Measurements from ENCODE around the gene TBC1D8. TPM values are rescaled to one million over a fixed set of nuclear protein-coding genes. Genes with fewer than 3 reads are reported as not detected.

TBC1D8 gene
- total and polyA plus RNA-seq, 2 experiments from 2014 or later = 18.0 to 36.9 TPM

GRCh38 chr2:101161658-101162057 lies 10.5 kb upstream of the TBC1D8 start (continued):
- TF ChIP-seq REST (IDR thresholded peaks at IDR 0.05; ENCODE audit: unreplicated experiment) = no peak

GRCh38 chr2:101160454-101160853 lies 9.3 kb upstream of the TBC1D8 start:
- Histone ChIP-seq H3K4me3 (no peak overlapping the region), H3F3A (replicated peaks; ENCODE audit: low read depth) (no peaks in the 10 kb centered on the region)
- no peak for DNase-seq (ENCODE audit: low spot score)

More at GRCh38 chr2:101160454-101160853, 9.3 kb upstream of the TBC1D8 start:
- ATAC-seq = no peak
- Histone ChIP-seq H3K79me2 (replicated peaks; ENCODE audit: insufficient read depth) (no peaks in the 10 kb centered on the region), H3K36me3 (ENCODE audit: insufficient read depth) (no peaks in the 10 kb centered on the region; the same call in 1 of the 2 replicates), H2AFZ (no peak overlapping the region), H3K4me1 (ENCODE audit: insufficient read depth) (peaks cover 16% of the 10 kb centered on the region), H3K4me2 (no peak overlapping the region), H3K9me2 (ENCODE audit: insufficient read depth) (0 out of 2 replicates have a peak, but pooled peaks cover 7% of the 10 kb centered on the region), H3K27me3 (ENCODE audit: insufficient read depth) (no peaks in the 10 kb centered on the region), H3K27ac (ENCODE audit: low read depth) (no peak overlapping the region), H4K20me1 (replicated peaks; ENCODE audit: insufficient read depth) (no peaks in the 10 kb centered on the region)
- TF ChIP-seq CREB1 (CRISPR knock-in tag; IDR thresholded peaks at IDR 0.05; ENCODE audit: low read depth) (no peak), CTCF (conservative IDR thresholded peaks at IDR 0.05; ENCODE audit: low read depth in 2 of 2) (no peak), ZNF331 (CRISPR knock-in tag; IDR thresholded peaks at IDR 0.05; ENCODE audit: low read depth) (no peak), ZNF462 (CRISPR knock-in tag; IDR thresholded peaks at IDR 0.05) (no peak), ETS1 (IDR thresholded peaks at IDR 0.05) (no peak), POLR2AphosphoS5 (IDR thresholded peaks at IDR 0.05; ENCODE audit: low read depth) (no peak)
- H3K4me1 Mint-ChIP-seq = peaks cover 19% of the 10 kb centered on the region
- H3K36me3 Mint-ChIP-seq (ENCODE audit: low read depth) = peaks cover 14% of the 10 kb centered on the region; the same call in 2 of the 3 replicates
- H3K9me3 Mint-ChIP-seq = peaks cover 20% of the 10 kb centered on the region
- peaks cover 3% of the 10 kb centered on the region for H3K27me3 Mint-ChIP-seq (ENCODE audit: insufficient read depth, low read depth, poor library complexity)
- no peak overlapping the region for H3K4me3 Mint-ChIP-seq
- H3K27ac Mint-ChIP-seq = no peak overlapping the region

Data from GM23338 (cell line).